Activated naive CD8-positive, alpha-beta T cell treated with anti-CD3 and anti-CD28 coated beads, Interleukin-2, amount 50 U/mL, for 24 hours (primary cell): ENCODE measurements around the gene ARHGAP20.
A peak's percentile ranks its signal among the peaks of the same experiment; 100 is the strongest.

Experiments used
- ATAC-seq: fragments of 150-1000 bp; cut with Tn5 transposase; one replicate; pipeline ENCODE4 v1.10.0; 2021
- DNase-seq: peaks from one replicate; pipeline ENCODE4 v3.0.0; 2021
- H3K27ac Mint-ChIP-seq: one replicate; pipeline ENCODE4 v1.8.0; 2021; ENCODE audit warnings: mild to moderate bottlenecking, mixed read lengths
- H3K27me3 Mint-ChIP-seq: one replicate; pipeline ENCODE4 v1.8.0; 2021; ENCODE audit warnings: mixed read lengths
- H3K36me3 Mint-ChIP-seq: one replicate; pipeline ENCODE4 v1.8.0; 2021; ENCODE audit warnings: low read depth, mixed read lengths
- H3K4me1 Mint-ChIP-seq: one replicate; pipeline ENCODE4 v1.8.0; 2021; ENCODE audit warnings: mixed read lengths
- H3K4me3 Mint-ChIP-seq: one replicate; pipeline ENCODE4 v1.8.0; 2021; ENCODE audit warnings: mild to moderate bottlenecking, moderate library complexity, mixed read lengths
- H3K9me3 Mint-ChIP-seq: one replicate; pipeline ENCODE4 v1.8.0; 2021; ENCODE audit warnings: mixed read lengths

ARHGAP20 gene

DNA sequence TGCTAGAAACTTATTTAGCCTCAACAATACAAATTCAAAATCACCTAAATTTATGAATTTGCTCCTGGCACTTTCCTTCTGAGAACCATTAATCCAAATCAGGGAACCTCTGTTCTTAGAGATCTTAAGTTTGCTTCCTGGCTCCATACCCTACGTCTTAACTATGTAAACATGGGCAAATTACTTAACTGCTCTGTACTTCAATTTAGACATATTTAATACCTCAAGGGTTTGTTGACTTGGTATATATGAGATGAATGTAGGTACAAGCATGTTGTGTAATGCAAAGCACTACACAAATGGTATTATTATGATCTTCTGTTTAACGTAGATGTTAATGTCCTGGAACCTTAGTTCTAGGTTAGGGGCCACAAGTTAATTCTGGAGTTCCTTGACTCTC, 22.6 kb upstream of the ARHGAP20 start:
- no peak overlapping the region for H3K27ac Mint-ChIP-seq
- ATAC-seq: no peak
- DNase-seq: no peak
- H3K36me3 Mint-ChIP-seq: no peaks in the 10 kb centered on the region
- no peaks in the 10 kb centered on the region for H3K4me1 Mint-ChIP-seq
- H3K9me3 Mint-ChIP-seq: no peaks in the 10 kb centered on the region
- peaks cover 18% of the 10 kb centered on the region for H3K27me3 Mint-ChIP-seq
- no peak overlapping the region for H3K4me3 Mint-ChIP-seq

DNA sequence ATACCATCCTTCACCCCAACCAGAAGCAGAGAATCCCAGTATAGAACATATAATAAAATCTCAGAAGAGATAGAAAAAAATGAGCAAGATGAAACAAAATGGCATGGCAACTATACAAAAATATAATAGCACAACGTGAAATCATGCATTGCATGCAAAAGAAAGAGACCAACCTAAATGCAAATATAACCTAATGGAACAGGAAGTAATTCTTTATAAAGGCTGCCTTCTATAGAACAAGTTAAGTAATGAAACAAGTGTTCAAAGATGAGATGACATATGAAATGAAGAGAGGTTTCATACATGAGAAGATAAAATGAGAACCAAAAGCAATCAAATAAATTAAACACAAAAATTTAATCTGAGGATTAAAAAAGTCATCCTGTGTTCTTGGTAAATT, 18.5 kb upstream of the ARHGAP20 start:
- H3K4me3 Mint-ChIP-seq: no peak overlapping the region
- no peaks in the 10 kb centered on the region for H3K4me1 Mint-ChIP-seq
- DNase-seq (no peak), ATAC-seq (no peak)
- peaks cover 36% of the 10 kb centered on the region for H3K27me3 Mint-ChIP-seq
- H3K27ac Mint-ChIP-seq: no peak overlapping the region
- peaks cover 12% of the 10 kb centered on the region for H3K9me3 Mint-ChIP-seq
- H3K36me3 Mint-ChIP-seq: no peaks in the 10 kb centered on the region

DNA sequence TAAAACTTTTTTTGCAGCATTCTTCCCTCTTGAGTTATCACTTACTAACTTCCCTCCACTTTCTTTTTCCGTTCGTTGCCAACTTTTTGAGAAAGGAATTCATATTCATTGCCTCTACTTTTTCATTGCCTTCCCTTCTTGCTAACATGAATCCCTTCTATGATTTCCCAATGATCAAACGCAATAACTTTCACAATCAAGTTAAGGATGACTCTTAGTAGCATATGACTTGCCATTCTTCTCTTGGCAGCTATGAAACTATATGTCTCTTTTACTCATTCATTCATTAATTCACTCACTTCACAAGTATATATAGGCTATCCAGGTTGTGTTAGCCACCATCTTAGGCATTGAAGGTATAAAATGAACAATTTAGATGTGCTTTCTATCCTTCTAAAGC, 16.6 kb upstream of the ARHGAP20 start:
- Mint-ChIP-seq H3K27me3 (peaks cover 41% of the 10 kb centered on the region), H3K4me1 (no peaks in the 10 kb centered on the region), H3K36me3 (no peaks in the 10 kb centered on the region), H3K4me3 (no peak overlapping the region), H3K9me3 (peaks cover 12% of the 10 kb centered on the region), H3K27ac (no peak overlapping the region)
- DNase-seq: no peak
- no peak for ATAC-seq

DNA sequence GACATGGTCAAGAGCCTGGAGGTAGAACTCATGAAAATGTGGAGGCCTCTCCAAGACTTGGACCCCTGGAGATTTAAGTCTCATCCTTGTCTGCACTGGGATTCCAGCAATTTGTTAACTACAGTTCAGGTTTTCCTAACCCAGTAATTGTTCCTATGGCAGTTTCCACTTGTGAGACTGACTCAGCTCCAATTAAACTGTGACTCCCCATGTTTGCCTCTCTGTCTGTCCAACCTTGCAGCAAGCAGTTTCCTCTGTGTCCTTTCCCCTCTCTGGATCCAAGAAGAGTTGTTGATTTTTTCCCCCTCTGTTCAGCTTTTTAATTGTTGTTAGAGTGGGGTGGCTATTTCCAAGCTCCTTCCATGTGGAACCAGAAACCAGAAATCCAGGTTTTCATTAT, 16.2 kb upstream of the ARHGAP20 start:
- no peak overlapping the region for H3K4me3 Mint-ChIP-seq
- no peak overlapping the region for H3K27ac Mint-ChIP-seq
- no peaks in the 10 kb centered on the region for H3K4me1 Mint-ChIP-seq
- no peaks in the 10 kb centered on the region for H3K36me3 Mint-ChIP-seq
- no peak for DNase-seq
- peaks cover 43% of the 10 kb centered on the region for H3K27me3 Mint-ChIP-seq
- peaks cover 12% of the 10 kb centered on the region for H3K9me3 Mint-ChIP-seq
- no peak for ATAC-seq

DNA sequence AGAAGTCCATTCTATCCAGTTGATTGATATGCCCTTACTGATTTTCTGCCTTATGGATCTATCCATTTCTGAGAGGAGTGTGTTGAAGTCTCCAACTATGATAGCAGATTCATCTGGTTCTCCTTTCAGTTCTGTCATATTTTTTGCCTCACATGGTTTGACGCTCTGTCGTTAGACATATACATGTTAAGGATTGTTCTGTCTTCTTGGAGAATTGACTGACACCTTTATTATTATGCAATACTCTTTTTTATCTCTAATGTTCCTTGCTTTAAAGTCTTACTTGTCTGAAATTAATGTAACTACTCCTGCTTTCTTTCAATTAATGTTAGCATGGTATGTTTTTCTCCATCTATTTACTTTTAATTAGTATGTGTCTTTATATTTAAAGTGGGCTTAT, 12.1 kb upstream of the ARHGAP20 start:
- DNase-seq (no peak), ATAC-seq (no peak)
- Mint-ChIP-seq H3K4me3 (no peak overlapping the region), H3K9me3 (peaks cover 12% of the 10 kb centered on the region), H3K27me3 (peaks cover 45% of the 10 kb centered on the region), H3K36me3 (no peaks in the 10 kb centered on the region), H3K27ac (no peak overlapping the region), H3K4me1 (no peaks in the 10 kb centered on the region)

- Mint-ChIP-seq H3K36me3 (no peaks in the 10 kb centered on the region), H3K4me1 (no peaks in the 10 kb centered on the region), H3K27ac (no peak overlapping the region), H3K27me3 (peaks cover 29% of the 10 kb centered on the region), H3K9me3 (no peaks in the 10 kb centered on the region), H3K4me3 (no peak overlapping the region)
- DNase-seq (no peak), ATAC-seq (no peak)
Observed at GRCh38 chr11:110720431-110721275, 8.4 kb upstream of the ARHGAP20 start.

- H3K36me3 Mint-ChIP-seq: no peaks in the 10 kb centered on the region
- no peaks in the 10 kb centered on the region for H3K9me3 Mint-ChIP-seq
- no peak overlapping the region for H3K4me3 Mint-ChIP-seq
- no peak overlapping the region for H3K27ac Mint-ChIP-seq
- ATAC-seq: no peak
- DNase-seq: no peak
- peaks cover 6% of the 10 kb centered on the region for H3K4me1 Mint-ChIP-seq
- H3K27me3 Mint-ChIP-seq: peaks cover 30% of the 10 kb centered on the region
Observed at GRCh38 chr11:110716361-110716760, 4.1 kb upstream of the ARHGAP20 start.

GRCh38 chr11:110715541-110715940, 3.3 kb upstream of the ARHGAP20 start:
- no peak for DNase-seq
- no peaks in the 10 kb centered on the region for H3K9me3 Mint-ChIP-seq
- H3K4me1 Mint-ChIP-seq: peaks cover 9% of the 10 kb centered on the region
- ATAC-seq: no peak
- no peaks in the 10 kb centered on the region for H3K36me3 Mint-ChIP-seq
- no peak overlapping the region for H3K4me3 Mint-ChIP-seq
- no peak overlapping the region for H3K27ac Mint-ChIP-seq
- peaks cover 31% of the 10 kb centered on the region for H3K27me3 Mint-ChIP-seq

- Mint-ChIP-seq H3K4me3 (peak overlapping the region; percentile 16), H3K27ac (no peak overlapping the region), H3K4me1 (peaks cover 11% of the 10 kb centered on the region), H3K36me3 (no peaks in the 10 kb centered on the region), H3K27me3 (peaks cover 46% of the 10 kb centered on the region), H3K9me3 (no peaks in the 10 kb centered on the region)
- DNase-seq (no peak), ATAC-seq (no peak)
Observed at GRCh38 chr11:110713449-110713776, 1.2 kb upstream of the ARHGAP20 start.

DNA sequence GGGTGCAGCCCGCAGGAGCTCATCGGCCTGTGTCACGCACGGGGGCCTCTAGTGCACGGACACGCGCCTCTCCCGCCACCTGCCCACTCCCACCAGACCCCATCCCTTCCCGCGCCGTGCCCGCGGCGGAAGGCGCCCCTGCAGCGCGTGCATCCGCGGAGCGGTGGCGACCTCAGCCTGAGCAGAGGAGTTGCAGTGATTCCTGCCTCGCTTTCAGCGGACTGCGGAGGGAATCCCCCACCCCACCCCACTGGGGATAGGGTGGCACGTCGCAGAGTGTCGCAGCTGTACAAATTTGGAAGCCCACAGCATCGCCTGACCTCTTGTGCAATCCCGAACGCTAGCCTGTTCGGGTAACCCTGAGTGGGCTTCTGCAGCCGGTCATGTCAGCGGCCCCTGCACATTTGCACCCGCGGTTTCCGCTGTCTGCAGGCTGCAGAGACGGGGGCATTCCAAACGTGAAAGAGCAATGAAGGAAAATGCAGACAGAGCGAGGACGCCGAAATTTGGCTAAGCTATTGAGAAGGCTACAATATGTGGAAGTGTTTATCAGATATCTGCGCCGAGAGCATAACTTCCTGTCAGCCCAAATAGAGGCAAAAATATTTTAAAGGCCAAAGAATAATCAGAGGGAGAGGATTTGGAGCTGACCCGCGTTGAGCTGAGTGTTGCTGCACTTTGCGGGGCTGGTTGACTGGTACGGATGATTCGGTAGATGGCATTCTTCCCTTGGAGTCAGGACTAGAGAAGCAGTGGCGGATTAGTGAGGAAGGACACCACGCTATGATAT, 617 bp upstream of the ARHGAP20 start:
- peak; percentile 2 for DNase-seq

DNA sequence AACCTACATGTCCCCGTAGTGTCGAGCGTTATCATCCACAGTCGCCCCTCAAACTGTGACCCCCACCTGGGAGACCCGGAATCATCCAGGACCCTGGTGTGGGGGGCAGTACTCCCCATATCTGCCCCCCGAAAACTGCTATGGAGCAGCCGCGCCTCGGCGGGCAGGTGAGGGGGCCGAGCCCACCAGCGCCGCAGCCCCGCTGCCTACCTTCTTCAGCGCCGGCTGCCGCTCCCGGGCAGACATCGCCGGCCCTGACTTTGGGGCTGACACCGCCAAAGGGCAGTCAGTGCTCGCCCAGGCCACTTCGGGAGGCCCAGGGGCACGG, 825 bp downstream of the ARHGAP20 start:
- Mint-ChIP-seq H3K9me3 (no peaks in the 10 kb centered on the region), H3K27me3 (peaks cover 57% of the 10 kb centered on the region), H3K27ac (no peak overlapping the region), H3K36me3 (no peaks in the 10 kb centered on the region), H3K4me1 (peaks cover 11% of the 10 kb centered on the region), H3K4me3 (peak overlapping the region; percentile 61)
- ATAC-seq: no peak
- no peak for DNase-seq

More for the DNA sequence above, 617 bp upstream of the ARHGAP20 start:
- Mint-ChIP-seq H3K9me3 (no peaks in the 10 kb centered on the region), H3K4me3 (peak overlapping the region; percentile 16), H3K27ac (no peak overlapping the region), H3K4me1 (peaks cover 11% of the 10 kb centered on the region), H3K27me3 (peaks cover 52% of the 10 kb centered on the region), H3K36me3 (no peaks in the 10 kb centered on the region)
- peak; percentile 33 for ATAC-seq

GRCh38 chr11:110710628-110711381, 1.4 kb downstream of the ARHGAP20 start:
- DNase-seq (peak; percentile 6), ATAC-seq (no peak)
- Mint-ChIP-seq H3K4me1 (peaks cover 11% of the 10 kb centered on the region), H3K9me3 (no peaks in the 10 kb centered on the region), H3K27ac (no peak overlapping the region), H3K4me3 (peak overlapping the region; percentile 52), H3K27me3 (peaks cover 56% of the 10 kb centered on the region), H3K36me3 (no peaks in the 10 kb centered on the region)

GRCh38 chr11:110704210-110704864, 7.9 kb downstream of the ARHGAP20 start:
- H3K9me3 Mint-ChIP-seq: no peaks in the 10 kb centered on the region

GRCh38 chr11:110691926-110692325, 20.3 kb downstream of the ARHGAP20 start:
- ATAC-seq (no peak), DNase-seq (no peak)
- Mint-ChIP-seq H3K4me3 (no peak overlapping the region), H3K27me3 (peaks cover 8% of the 10 kb centered on the region), H3K9me3 (no peaks in the 10 kb centered on the region), H3K4me1 (no peaks in the 10 kb centered on the region), H3K27ac (no peak overlapping the region), H3K36me3 (no peaks in the 10 kb centered on the region)

More at GRCh38 chr11:110704210-110704864, 7.9 kb downstream of the ARHGAP20 start:
- Mint-ChIP-seq H3K4me1 (no peaks in the 10 kb centered on the region), H3K4me3 (no peak overlapping the region), H3K36me3 (no peaks in the 10 kb centered on the region), H3K27ac (no peak overlapping the region), H3K27me3 (peaks cover 28% of the 10 kb centered on the region)
- DNase-seq (no peak), ATAC-seq (no peak)
